HepG2 (cell line): Measurements from ENCODE around the gene GGNBP2.

ENCODE experiments used
- ELF1 ChIP-seq: sonication (generic); formaldehyde crosslinking; IDR thresholded peaks from 2 replicates; pipeline ENCODE4 v1.4.0; 2020; ENCODE audit warnings: missing genetic modification reagents
- EP300 ChIP-seq, 3 experiments: sonication (generic) in 1 of 3; formaldehyde crosslinking in 1 of 3; IDR thresholded peaks; 2 replicates each; pipeline versions ENCODE4 v1.5.1 to v1.6.1; 2011 to 2020; ENCODE audit warnings: low read depth in 2 of 3, low read length in 2 of 3, borderline replicate concordance in 1 of 3, improper control_type of control experiment in 1 of 3, mild to moderate bottlenecking in 1 of 3, missing genetic modification reagents in 1 of 3, moderate library complexity in 1 of 3
- FOSL1 ChIP-seq: sonication (generic); formaldehyde crosslinking; IDR thresholded peaks from 2 replicates; pipeline ENCODE4 v1.9.0; 2021; ENCODE audit warnings: missing genetic modification reagents, borderline replicate concordance
- ZKSCAN1 ChIP-seq: fragments of 150-350 bp; IDR thresholded peaks from 2 replicates; pipeline ENCODE4 v1.6.1; 2014; ENCODE audit warnings: low read length
- ZNF740 ChIP-seq: sonication (generic); formaldehyde crosslinking; IDR thresholded peaks from 2 replicates; pipeline ENCODE4 v1.4.0; 2020; ENCODE audit warnings: missing genetic modification reagents
- ZNF784 ChIP-seq: sonication (generic); formaldehyde crosslinking; IDR thresholded peaks from 2 replicates; pipeline ENCODE4 v1.5.1; 2020; ENCODE audit warnings: missing genetic modification reagents, mild to moderate bottlenecking, borderline replicate concordance
- TF ChIP-seq, protein P1 (sequence below): sonication (generic); formaldehyde crosslinking; IDR thresholded peaks from 2 replicates; pipeline ENCODE4 v1.5.0; 2020; ENCODE audit warnings: mild to moderate bottlenecking, missing genetic modification reagents, moderate library complexity
- TF ChIP-seq, protein P2 (sequence below): sonication (generic); formaldehyde crosslinking; IDR thresholded peaks from 2 replicates; pipeline ENCODE4 v1.4.0; 2020; ENCODE audit warnings: missing genetic modification reagents

GRCh38 chr17:36592716-36593321 lies 48.1 kb downstream of the GGNBP2 start:
- TF ChIP-seq, protein P1, sequence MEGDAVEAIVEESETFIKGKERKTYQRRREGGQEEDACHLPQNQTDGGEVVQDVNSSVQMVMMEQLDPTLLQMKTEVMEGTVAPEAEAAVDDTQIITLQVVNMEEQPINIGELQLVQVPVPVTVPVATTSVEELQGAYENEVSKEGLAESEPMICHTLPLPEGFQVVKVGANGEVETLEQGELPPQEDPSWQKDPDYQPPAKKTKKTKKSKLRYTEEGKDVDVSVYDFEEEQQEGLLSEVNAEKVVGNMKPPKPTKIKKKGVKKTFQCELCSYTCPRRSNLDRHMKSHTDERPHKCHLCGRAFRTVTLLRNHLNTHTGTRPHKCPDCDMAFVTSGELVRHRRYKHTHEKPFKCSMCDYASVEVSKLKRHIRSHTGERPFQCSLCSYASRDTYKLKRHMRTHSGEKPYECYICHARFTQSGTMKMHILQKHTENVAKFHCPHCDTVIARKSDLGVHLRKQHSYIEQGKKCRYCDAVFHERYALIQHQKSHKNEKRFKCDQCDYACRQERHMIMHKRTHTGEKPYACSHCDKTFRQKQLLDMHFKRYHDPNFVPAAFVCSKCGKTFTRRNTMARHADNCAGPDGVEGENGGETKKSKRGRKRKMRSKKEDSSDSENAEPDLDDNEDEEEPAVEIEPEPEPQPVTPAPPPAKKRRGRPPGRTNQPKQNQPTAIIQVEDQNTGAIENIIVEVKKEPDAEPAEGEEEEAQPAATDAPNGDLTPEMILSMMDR (CRISPR knock-in tag) = no peak
- TF ChIP-seq, protein P2, sequence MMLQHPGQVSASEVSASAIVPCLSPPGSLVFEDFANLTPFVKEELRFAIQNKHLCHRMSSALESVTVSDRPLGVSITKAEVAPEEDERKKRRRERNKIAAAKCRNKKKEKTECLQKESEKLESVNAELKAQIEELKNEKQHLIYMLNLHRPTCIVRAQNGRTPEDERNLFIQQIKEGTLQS (CRISPR knock-in tag) = no peak
- TF ChIP-seq FOSL1 = no peak
- no peak for TF ChIP-seq ELF1 (CRISPR knock-in tag)
- no peak for TF ChIP-seq EP300 (IDR thresholded peaks at IDR 0.05; ENCODE audit: low read depth in 2 of 2, low read length in 2 of 2)
- TF ChIP-seq EP300 (CRISPR knock-in tag; IDR thresholded peaks at IDR 0.05; ENCODE audit: borderline replicate concordance) = no peak
- TF ChIP-seq ZNF784 = no peak
- no peak for TF ChIP-seq ZKSCAN1
- TF ChIP-seq ZNF740 = no peak
